Mammary epithelial cell (primary cell): ENCODE data around the gene CFAP45.

Experiments
- EZH2 ChIP-seq: IDR thresholded peaks from 2 replicates; pipeline ENCODE4 v1.6.1; 2012; ENCODE audit warnings: low read length, inconsistent platforms, borderline replicate concordance
- TF ChIP-seq, protein P1 (sequence below), 2 donors: IDR thresholded peaks in 1 of 2; conservative IDR thresholded peaks in 1 of 2; 2 replicates each; pipeline ENCODE4 v1.5.1; 2011 to 2012; ENCODE audit warnings: inconsistent platforms in 2 of 2, low read length in 2 of 2, mild to moderate bottlenecking in 2 of 2, control low read depth in 1 of 2, low read depth in 1 of 2; ENCODE audit not compliant: insufficient read depth in 1 of 2; ENCODE audit errors: extremely low read depth in 1 of 2

DNA sequence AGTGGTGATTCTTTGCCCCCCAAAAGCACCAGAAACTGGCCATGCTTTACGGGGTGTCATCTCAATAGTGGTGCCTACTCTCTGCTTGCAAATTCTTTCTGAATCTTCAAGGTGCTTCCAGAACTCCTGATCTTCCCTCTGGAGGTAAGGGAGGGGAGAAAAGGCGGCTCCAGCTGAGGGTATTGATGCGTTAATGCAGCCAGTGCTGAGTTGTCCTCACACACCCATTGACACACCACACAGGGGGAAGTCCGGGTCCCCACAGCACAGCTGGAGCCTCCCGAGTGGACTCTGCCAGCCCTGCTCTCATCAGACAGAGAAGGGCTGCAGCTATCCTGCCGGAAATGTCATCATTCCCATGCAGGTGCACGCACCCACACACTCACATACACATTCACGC, 38.7 kb downstream of the CFAP45 start:
- TF ChIP-seq, protein P1, sequence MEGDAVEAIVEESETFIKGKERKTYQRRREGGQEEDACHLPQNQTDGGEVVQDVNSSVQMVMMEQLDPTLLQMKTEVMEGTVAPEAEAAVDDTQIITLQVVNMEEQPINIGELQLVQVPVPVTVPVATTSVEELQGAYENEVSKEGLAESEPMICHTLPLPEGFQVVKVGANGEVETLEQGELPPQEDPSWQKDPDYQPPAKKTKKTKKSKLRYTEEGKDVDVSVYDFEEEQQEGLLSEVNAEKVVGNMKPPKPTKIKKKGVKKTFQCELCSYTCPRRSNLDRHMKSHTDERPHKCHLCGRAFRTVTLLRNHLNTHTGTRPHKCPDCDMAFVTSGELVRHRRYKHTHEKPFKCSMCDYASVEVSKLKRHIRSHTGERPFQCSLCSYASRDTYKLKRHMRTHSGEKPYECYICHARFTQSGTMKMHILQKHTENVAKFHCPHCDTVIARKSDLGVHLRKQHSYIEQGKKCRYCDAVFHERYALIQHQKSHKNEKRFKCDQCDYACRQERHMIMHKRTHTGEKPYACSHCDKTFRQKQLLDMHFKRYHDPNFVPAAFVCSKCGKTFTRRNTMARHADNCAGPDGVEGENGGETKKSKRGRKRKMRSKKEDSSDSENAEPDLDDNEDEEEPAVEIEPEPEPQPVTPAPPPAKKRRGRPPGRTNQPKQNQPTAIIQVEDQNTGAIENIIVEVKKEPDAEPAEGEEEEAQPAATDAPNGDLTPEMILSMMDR (conservative IDR thresholded peaks at IDR 0.05 in 1 of 2, IDR thresholded peaks at IDR 0.05 in 1 of 2; ENCODE audit: extremely low read depth in 1 of 2, insufficient read depth in 1 of 2, low read depth in 1 of 2, low read length in 2 of 2), result no peak
- TF ChIP-seq EZH2, result no peak
